ENCODE measurements around the gene GPR37. TPM values are rescaled to one million over a fixed set of nuclear protein-coding genes. Genes with fewer than 3 reads are reported as not detected.

Gene GPR37
- total RNA-seq, 1 donor from 2014 or later = 0.98 TPM

DNA sequence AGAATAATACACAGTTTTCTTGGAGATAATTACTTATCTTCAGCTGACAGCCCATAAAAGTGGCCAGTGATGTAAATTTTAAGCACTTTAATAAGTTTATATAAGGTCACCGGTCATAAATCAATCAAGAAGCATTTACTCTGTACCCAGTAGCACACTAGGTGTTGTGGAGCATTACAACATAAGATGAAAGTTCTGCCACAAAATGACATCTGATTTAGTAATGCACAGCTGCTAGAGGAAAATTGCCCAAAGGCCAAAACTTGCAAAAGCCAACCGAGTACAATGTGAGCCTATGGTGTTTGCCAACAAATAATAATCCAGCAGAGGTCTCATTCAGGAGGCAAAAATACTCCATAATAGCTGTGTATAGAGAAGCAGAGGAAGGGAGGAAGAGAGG is 63.6 kb downstream of the GPR37 start:
- Histone ChIP-seq H3K36me3 (no peaks in the 10 kb centered on the region), H3K27me3 (no peaks in the 10 kb centered on the region), H3K4me3 (no peak overlapping the region), H3K9me3 (no peaks in the 10 kb centered on the region), H3K27ac (no peak overlapping the region), H3K4me1 (no peaks in the 10 kb centered on the region)
- intact Hi-C loops (cut with DNase I) = no loop called here
- TF ChIP-seq, protein P1, sequence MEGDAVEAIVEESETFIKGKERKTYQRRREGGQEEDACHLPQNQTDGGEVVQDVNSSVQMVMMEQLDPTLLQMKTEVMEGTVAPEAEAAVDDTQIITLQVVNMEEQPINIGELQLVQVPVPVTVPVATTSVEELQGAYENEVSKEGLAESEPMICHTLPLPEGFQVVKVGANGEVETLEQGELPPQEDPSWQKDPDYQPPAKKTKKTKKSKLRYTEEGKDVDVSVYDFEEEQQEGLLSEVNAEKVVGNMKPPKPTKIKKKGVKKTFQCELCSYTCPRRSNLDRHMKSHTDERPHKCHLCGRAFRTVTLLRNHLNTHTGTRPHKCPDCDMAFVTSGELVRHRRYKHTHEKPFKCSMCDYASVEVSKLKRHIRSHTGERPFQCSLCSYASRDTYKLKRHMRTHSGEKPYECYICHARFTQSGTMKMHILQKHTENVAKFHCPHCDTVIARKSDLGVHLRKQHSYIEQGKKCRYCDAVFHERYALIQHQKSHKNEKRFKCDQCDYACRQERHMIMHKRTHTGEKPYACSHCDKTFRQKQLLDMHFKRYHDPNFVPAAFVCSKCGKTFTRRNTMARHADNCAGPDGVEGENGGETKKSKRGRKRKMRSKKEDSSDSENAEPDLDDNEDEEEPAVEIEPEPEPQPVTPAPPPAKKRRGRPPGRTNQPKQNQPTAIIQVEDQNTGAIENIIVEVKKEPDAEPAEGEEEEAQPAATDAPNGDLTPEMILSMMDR (IDR thresholded peaks at IDR 0.05) = no peak
- TF ChIP-seq POLR2AphosphoS5 (IDR thresholded peaks at IDR 0.05; ENCODE audit: insufficient read depth in 1 of 2, low read depth in 1 of 2) = no peak
- no peak for TF ChIP-seq POLR2A (IDR thresholded peaks at IDR 0.05)
- DNase-seq (ENCODE audit: extremely low spot score in 2 of 2) = no peak

DNA sequence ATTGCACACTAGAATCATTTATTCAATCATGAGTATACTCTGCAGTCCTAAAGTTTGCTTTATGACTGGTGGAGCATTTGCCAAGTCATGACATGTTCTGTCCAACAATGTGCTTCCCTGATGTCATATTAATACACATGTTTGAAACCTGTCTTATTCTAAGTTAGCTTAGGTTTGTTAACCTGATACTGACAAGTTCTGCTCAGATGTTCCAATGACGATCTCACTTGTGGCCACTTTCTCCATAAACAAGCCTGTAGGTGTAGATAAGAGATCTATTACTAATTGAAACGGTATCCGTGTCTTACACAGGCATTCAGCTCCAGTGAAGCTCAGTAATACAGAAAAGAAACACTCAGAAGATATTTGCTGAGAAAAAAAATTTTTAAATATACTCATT is 64.9 kb downstream of the GPR37 start:
- Histone ChIP-seq H3K4me1 (no peaks in the 10 kb centered on the region), H3K27me3 (no peaks in the 10 kb centered on the region), H3K4me3 (no peak overlapping the region), H3K36me3 (no peaks in the 10 kb centered on the region), H3K27ac (no peak overlapping the region), H3K9me3 (no peaks in the 10 kb centered on the region)
- DNase-seq (ENCODE audit: extremely low spot score in 2 of 2) = no peak
- intact Hi-C loops (cut with DNase I) = no loop called here
- TF ChIP-seq, protein P1 (IDR thresholded peaks at IDR 0.05) = no peak
- no peak for TF ChIP-seq POLR2A (IDR thresholded peaks at IDR 0.05)
- no peak for TF ChIP-seq POLR2AphosphoS5 (IDR thresholded peaks at IDR 0.05; ENCODE audit: insufficient read depth in 1 of 2, low read depth in 1 of 2)

DNA sequence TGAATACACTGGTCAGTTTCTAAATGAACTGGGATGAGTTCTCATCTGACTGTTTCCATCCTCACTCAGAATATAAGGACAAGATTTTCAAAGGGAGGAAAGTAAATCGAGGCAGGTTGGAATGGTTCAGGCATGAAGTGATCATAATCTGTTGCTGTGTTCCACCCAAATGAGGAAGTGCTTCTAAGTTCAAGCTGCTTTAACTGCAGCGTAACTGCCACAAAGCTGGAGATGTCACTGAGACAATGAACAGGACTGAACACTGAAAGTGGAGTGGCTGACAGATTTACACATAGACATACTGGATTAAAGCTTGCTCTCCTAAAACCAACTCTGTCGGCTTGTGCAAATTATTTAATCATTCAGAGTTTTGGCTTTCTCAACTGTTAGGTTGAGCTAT is 66.6 kb downstream of the GPR37 start:
- no peak overlapping the region for H3K27ac ChIP-seq

DNA sequence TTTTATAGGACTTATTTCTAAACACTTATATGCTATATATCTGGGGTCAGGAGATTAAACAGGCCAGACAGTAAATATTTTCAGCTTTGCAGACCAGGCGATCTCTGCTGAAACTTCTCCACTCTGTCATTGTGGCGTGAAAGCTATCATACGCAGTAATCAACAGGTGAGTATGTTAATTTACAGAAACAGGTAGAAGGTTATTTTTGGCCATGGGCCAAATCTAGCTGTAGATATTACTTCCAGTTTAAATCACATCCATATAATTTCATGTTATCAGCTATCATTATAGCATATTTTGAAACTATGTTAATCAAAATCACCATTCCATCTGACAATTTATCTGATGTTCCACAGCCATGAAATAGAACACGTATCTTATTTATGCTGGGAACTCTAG is 67.8 kb downstream of the GPR37 start:
- TF ChIP-seq POLR2AphosphoS5 (IDR thresholded peaks at IDR 0.05; ENCODE audit: insufficient read depth in 1 of 2, low read depth in 1 of 2) (no peak), POLR2A (IDR thresholded peaks at IDR 0.05) (no peak)
- TF ChIP-seq, protein P1 (IDR thresholded peaks at IDR 0.05) = no peak
- H3K36me3 ChIP-seq = no peaks in the 10 kb centered on the region
- H3K9me3 ChIP-seq = no peaks in the 10 kb centered on the region
- H3K4me3 ChIP-seq = no peak overlapping the region
- H3K27ac ChIP-seq = no peak overlapping the region
- H3K27me3 ChIP-seq = no peaks in the 10 kb centered on the region
- intact Hi-C loops (cut with DNase I) = no loop called here
- DNase-seq (ENCODE audit: extremely low spot score in 2 of 2) = no peak
- H3K4me1 ChIP-seq = no peaks in the 10 kb centered on the region

More for the DNA sequence above, 66.6 kb downstream of the GPR37 start:
- no peak for TF ChIP-seq POLR2AphosphoS5 (IDR thresholded peaks at IDR 0.05; ENCODE audit: insufficient read depth in 1 of 2, low read depth in 1 of 2)
- no peaks in the 10 kb centered on the region for H3K27me3 ChIP-seq
- H3K4me1 ChIP-seq = no peaks in the 10 kb centered on the region
- no peaks in the 10 kb centered on the region for H3K9me3 ChIP-seq
- H3K36me3 ChIP-seq = no peaks in the 10 kb centered on the region
- DNase-seq (ENCODE audit: extremely low spot score in 2 of 2) = no peak
- intact Hi-C loops (cut with DNase I) = no loop called here
- no peak overlapping the region for H3K4me3 ChIP-seq

Other genes starting within 250 kb of the GPR37 start
- 30.9 TPM for gene POT1, start 164.0 kb upstream of the GPR37 start, total RNA-seq

Data from vagina (tissue), 2 donors.